ENCODE measurements around the gene KLHL29. TPM values are rescaled to one million over a fixed set of nuclear protein-coding genes. Genes with fewer than 3 reads are reported as not detected.

KLHL29 gene
- total RNA-seq, 1 experiment from 2014 or later: 7.7 TPM

GRCh38 chr2:23624378-23624777, 239.4 kb downstream of the KLHL29 start:
- no TSS peak for BruUV-seq (replicated peaks)
- H3K27ac ChIP-seq (ENCODE audit: low read length): no peak overlapping the region
- TF ChIP-seq POLR2AphosphoS5 (IDR thresholded peaks at IDR 0.05; ENCODE audit: low read depth, low read length) (no peak), CTCF (IDR thresholded peaks at IDR 0.05) (peak; percentile 86)
- intact Hi-C loops (cut with micrococcal nuclease; ENCODE audit: unreplicated experiment): no loop called here
- no peaks in the 10 kb centered on the region for H3K36me3 ChIP-seq (ENCODE audit: control insufficient read depth, insufficient read depth, low read length)
- ATAC-seq (peak; percentile 54; the same call in 1 of the 2 replicates), DNase-seq (ENCODE audit: low read depth, low spot score) (no peak)
- ChIA-PET CTCF (no interaction called here), POLR2A (no interaction called here)
- H3K9me3 ChIP-seq (ENCODE audit: control insufficient read depth, insufficient read depth, low read depth, low read length): no peaks in the 10 kb centered on the region
- H3K27me3 ChIP-seq (ENCODE audit: control insufficient read depth, insufficient read depth, low read length): no peaks in the 10 kb centered on the region
- H3K4me1 ChIP-seq (ENCODE audit: control insufficient read depth, insufficient read depth, low read length): no peaks in the 10 kb centered on the region
- no peak overlapping the region for H3K4me3 ChIP-seq (ENCODE audit: low read depth in 2 of 2, low read length in 2 of 2)
- in situ Hi-C loops (cut with HindIII; ENCODE audit: low pct_unique_long_range_greater_than_20kb, low sequenced_read_pairs): no loop called here

GRCh38 chr2:23624915-23625314, 239.9 kb downstream of the KLHL29 start:
- H3K9me3 ChIP-seq (ENCODE audit: control insufficient read depth, insufficient read depth, low read depth, low read length): no peaks in the 10 kb centered on the region
- ChIA-PET CTCF (no interaction called here), POLR2A (no interaction called here)
- ATAC-seq: no peak
- no peaks in the 10 kb centered on the region for H3K36me3 ChIP-seq (ENCODE audit: control insufficient read depth, insufficient read depth, low read length)
- TF ChIP-seq SIN3A (IDR thresholded peaks at IDR 0.05; ENCODE audit: borderline replicate concordance, insufficient read depth, low read depth, low read length): no peak
- no peak for TF ChIP-seq REST (IDR thresholded peaks at IDR 0.05; ENCODE audit: insufficient read depth in 1 of 2, low read depth in 2 of 2, low read length in 1 of 2)
- TF ChIP-seq TCF7L2 (IDR thresholded peaks at IDR 0.05; ENCODE audit: low read depth, low read length): no peak
- TF ChIP-seq CTCF (IDR thresholded peaks at IDR 0.05): no peak
- no peak for TF ChIP-seq POLR2AphosphoS5 (IDR thresholded peaks at IDR 0.05; ENCODE audit: low read depth, low read length)
- no TSS peak for BruUV-seq (replicated peaks)
- DNase-seq (ENCODE audit: low read depth, low spot score): no peak
- H3K4me3 ChIP-seq (ENCODE audit: low read depth in 2 of 2, low read length in 2 of 2): no peak overlapping the region
- H3K4me1 ChIP-seq (ENCODE audit: control insufficient read depth, insufficient read depth, low read length): no peaks in the 10 kb centered on the region
- intact Hi-C loops (cut with micrococcal nuclease; ENCODE audit: unreplicated experiment): no loop called here
- in situ Hi-C loops (cut with HindIII; ENCODE audit: low pct_unique_long_range_greater_than_20kb, low sequenced_read_pairs): no loop called here
- no peak overlapping the region for H3K27ac ChIP-seq (ENCODE audit: low read length)
- no peaks in the 10 kb centered on the region for H3K27me3 ChIP-seq (ENCODE audit: control insufficient read depth, insufficient read depth, low read length)

- Histone ChIP-seq H3K9me3 (ENCODE audit: control insufficient read depth, insufficient read depth, low read depth, low read length) (no peaks in the 10 kb centered on the region), H3K36me3 (ENCODE audit: control insufficient read depth, insufficient read depth, low read length) (no peaks in the 10 kb centered on the region), H3K4me1 (ENCODE audit: control insufficient read depth, insufficient read depth, low read length) (no peaks in the 10 kb centered on the region), H3K27me3 (ENCODE audit: control insufficient read depth, insufficient read depth, low read length) (no peaks in the 10 kb centered on the region), H3K27ac (ENCODE audit: low read length) (no peak overlapping the region), H3K4me3 (ENCODE audit: low read depth in 2 of 2, low read length in 2 of 2) (no peak overlapping the region)
- no peak for DNase-seq (ENCODE audit: low read depth, low spot score)
- ATAC-seq: no peak
- no peak for TF ChIP-seq REST (IDR thresholded peaks at IDR 0.05; ENCODE audit: insufficient read depth in 1 of 2, low read depth in 2 of 2, low read length in 1 of 2)
- TF ChIP-seq TCF7L2 (IDR thresholded peaks at IDR 0.05; ENCODE audit: low read depth, low read length): no peak
- no peak for TF ChIP-seq SIN3A (IDR thresholded peaks at IDR 0.05; ENCODE audit: borderline replicate concordance, insufficient read depth, low read depth, low read length)
- no peak for TF ChIP-seq POLR2AphosphoS5 (IDR thresholded peaks at IDR 0.05; ENCODE audit: low read depth, low read length)
- TF ChIP-seq CTCF (IDR thresholded peaks at IDR 0.05): no peak
- no TSS peak for BruUV-seq (replicated peaks)
- POLR2A ChIA-PET: no interaction called here
- CTCF ChIA-PET: no interaction called here
- in situ Hi-C loops (cut with HindIII; ENCODE audit: low pct_unique_long_range_greater_than_20kb, low sequenced_read_pairs) (no loop called here), intact Hi-C loops (cut with micrococcal nuclease; ENCODE audit: unreplicated experiment) (no loop called here)
Measured at GRCh38 chr2:23625726-23626125, 240.7 kb downstream of the KLHL29 start.

All from Panc1 (cell line).